ENCODE measurements around the gene NEK7. TPM values are rescaled to one million over a fixed set of nuclear protein-coding genes. Genes with fewer than 3 reads are reported as not detected.

The NEK7 gene
- total RNA-seq, 4 donors from 2014 or later: 50.4 to 71.6 (median 57.3) TPM

DNA sequence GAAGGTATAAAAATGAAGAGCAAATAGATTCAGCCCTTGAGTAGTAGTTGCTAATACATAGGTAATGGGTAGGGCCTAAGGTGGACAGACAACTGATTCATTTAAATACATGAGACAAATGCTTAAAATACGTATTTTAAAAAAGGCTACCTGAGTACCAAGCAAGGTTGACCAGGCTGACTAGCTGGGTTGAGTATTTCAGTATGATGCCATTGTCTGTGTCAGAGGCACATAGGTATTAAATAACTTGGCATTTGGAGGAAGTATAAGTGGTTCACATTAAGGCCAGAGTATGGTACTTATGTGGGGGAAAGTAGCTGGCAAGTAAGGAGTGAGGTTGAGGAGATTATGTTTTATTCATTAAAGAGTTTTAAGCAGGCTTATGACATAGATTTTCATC lies 19.4 kb downstream of the NEK7 start:
- TF ChIP-seq, protein P1, sequence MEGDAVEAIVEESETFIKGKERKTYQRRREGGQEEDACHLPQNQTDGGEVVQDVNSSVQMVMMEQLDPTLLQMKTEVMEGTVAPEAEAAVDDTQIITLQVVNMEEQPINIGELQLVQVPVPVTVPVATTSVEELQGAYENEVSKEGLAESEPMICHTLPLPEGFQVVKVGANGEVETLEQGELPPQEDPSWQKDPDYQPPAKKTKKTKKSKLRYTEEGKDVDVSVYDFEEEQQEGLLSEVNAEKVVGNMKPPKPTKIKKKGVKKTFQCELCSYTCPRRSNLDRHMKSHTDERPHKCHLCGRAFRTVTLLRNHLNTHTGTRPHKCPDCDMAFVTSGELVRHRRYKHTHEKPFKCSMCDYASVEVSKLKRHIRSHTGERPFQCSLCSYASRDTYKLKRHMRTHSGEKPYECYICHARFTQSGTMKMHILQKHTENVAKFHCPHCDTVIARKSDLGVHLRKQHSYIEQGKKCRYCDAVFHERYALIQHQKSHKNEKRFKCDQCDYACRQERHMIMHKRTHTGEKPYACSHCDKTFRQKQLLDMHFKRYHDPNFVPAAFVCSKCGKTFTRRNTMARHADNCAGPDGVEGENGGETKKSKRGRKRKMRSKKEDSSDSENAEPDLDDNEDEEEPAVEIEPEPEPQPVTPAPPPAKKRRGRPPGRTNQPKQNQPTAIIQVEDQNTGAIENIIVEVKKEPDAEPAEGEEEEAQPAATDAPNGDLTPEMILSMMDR (IDR thresholded peaks at IDR 0.05): no peak
- no peak for TF ChIP-seq POLR2A (IDR thresholded peaks at IDR 0.05)
- no peak overlapping the region for H3K4me3 ChIP-seq (ENCODE audit: low read depth, poor library complexity, severe bottlenecking)
- WGBS, 2 donors: 72 to 97% methylated on average over 1 of the region's 1 CpG
- no peak for DNase-seq (ENCODE audit: low spot score in 2 of 2)
- intact Hi-C loops (cut with DNase I; ENCODE audit: low total_unique reads): loop anchor here (10.0 kb wide), 1 partner anchor 69 kb away; no protein-coding TSS in a partner anchor

DNA sequence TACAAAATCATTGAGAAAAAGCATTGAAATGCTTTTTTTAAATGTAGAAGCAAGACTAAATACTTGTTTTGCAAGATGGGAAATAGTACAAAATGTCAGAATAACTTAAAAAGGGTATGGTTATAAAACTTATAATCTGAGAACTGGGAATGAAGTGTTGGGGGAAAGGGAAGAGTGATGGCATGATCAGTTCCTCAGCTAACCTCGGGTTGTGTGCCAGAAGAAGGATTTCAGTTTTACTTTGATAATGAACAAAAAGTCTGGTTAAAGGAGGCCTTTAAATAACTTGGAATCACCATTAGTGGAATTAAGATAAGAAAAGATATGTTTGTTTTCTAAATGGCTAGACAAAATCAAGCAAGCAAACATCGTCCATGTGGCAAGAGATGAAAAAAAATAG lies 20.7 kb downstream of the NEK7 start:
- intact Hi-C loops (cut with DNase I; ENCODE audit: low total_unique reads): loop anchor here (10.0 kb wide), 1 partner anchor 67 kb away; no protein-coding TSS in a partner anchor
- no peak for DNase-seq (ENCODE audit: low spot score in 2 of 2)
- TF ChIP-seq POLR2A (IDR thresholded peaks at IDR 0.05): no peak
- TF ChIP-seq, protein P1 (IDR thresholded peaks at IDR 0.05): no peak
- WGBS, 2 donors: 47 to 61% methylated on average over 2 of the region's 2 CpGs
- no peak overlapping the region for H3K4me3 ChIP-seq (ENCODE audit: low read depth, poor library complexity, severe bottlenecking)

DNA sequence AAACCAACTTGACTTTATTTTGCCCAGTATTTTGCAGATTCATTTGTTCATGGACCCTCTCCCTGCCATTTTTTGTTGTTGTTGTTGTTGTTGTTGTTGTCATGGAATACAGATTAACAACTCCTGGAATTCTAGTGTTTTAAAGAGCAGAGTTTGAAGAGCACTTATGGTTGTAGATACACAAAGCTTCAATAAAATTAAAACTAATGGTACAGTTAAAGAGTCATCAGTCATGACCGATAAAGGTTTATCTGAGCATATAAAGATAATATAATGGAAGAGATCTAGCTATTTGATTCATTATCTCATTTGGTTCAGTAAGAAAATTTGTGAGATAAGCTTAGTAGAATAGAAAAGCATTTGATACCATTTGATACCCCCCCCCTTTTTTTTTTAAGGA lies 21.8 kb downstream of the NEK7 start:
- no peak overlapping the region for H3K4me3 ChIP-seq (ENCODE audit: low read depth, poor library complexity, severe bottlenecking)
- no peak for TF ChIP-seq POLR2A (IDR thresholded peaks at IDR 0.05)
- TF ChIP-seq, protein P1 (IDR thresholded peaks at IDR 0.05): no peak
- 91 to 93% methylated on average over 1 of the region's 1 CpG for WGBS, 2 donors
- no peak for DNase-seq (ENCODE audit: low spot score in 2 of 2)
- intact Hi-C loops (cut with DNase I; ENCODE audit: low total_unique reads): loop anchor here (10.0 kb wide), 1 partner anchor 66 kb away; no protein-coding TSS in a partner anchor

DNA sequence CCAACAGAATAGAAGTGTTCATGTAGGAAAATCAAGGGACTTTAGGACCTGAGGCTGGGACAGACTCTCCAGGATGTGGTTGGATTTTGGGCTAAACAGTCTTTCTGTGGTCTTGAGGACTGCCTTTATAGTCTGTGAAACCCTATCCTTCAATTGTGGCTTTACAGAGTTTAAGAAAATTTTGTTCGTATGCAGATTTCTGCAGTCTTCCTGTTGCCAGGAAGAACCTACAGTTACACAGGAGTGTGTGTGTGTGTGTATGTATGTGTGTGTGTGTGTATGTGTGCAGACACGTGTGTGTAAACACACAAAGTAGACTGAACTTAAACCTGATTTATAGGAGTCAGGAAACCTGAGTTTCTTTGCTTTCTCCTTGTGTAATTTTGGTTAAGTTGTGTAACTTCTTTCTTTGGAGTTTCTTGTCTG lies 22.8 kb downstream of the NEK7 start:
- intact Hi-C loops (cut with DNase I; ENCODE audit: low total_unique reads): loop anchor here (10.0 kb wide), 1 partner anchor 65 kb away; no protein-coding TSS in a partner anchor
- no peak overlapping the region for H3K4me3 ChIP-seq (ENCODE audit: low read depth, poor library complexity, severe bottlenecking)
- TF ChIP-seq POLR2A (IDR thresholded peaks at IDR 0.05): no peak
- TF ChIP-seq, protein P1 (IDR thresholded peaks at IDR 0.05): no peak
- 23 to 26% methylated on average over 2 of the region's 2 CpGs for WGBS, 2 donors
- no peak for DNase-seq (ENCODE audit: low spot score in 2 of 2)

DNA sequence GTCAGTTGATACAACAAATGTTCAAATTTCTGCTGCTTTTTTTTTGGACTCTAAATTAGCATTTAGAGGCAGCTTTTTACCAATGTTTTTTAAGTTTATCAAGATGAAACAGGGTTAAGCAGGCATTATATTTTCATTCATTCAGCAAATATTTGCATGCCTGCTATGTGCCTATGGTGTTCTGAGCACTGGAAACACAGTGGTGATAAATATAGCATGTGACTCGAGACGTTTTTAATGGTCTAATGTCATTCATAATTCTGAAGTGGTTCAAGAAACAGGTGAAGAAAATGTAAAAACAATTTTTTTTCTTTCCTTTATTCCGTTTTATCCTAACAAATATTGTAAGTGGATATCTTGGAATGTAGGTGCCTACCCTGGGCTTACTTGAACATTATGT lies 26.8 kb downstream of the NEK7 start:
- no peak for DNase-seq (ENCODE audit: low spot score in 2 of 2)
- WGBS, 2 donors: 81 to 84% methylated on average over 3 of the region's 3 CpGs
- intact Hi-C loops (cut with DNase I; ENCODE audit: low total_unique reads): no loop called here
- no peak overlapping the region for H3K4me3 ChIP-seq (ENCODE audit: low read depth, poor library complexity, severe bottlenecking)
- TF ChIP-seq, protein P1 (IDR thresholded peaks at IDR 0.05): no peak
- no peak for TF ChIP-seq POLR2A (IDR thresholded peaks at IDR 0.05)

DNA sequence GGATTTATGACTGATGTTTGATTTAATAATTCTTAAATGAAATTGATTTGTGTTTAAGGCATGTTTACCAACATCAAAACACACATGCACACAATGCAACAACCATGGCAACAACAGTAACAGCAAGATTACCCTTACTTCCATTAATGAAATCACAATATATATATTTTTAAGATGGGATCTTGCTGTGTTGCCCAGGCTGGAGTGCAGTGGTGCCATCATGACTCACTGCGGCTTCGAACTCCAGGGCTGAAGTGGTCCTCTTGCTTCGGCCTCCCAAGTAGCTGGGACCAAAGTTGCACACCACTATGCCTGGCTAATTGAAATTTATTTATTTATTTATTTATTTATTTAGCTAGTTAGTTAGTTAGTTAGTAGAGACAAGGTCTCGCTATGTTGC lies 27.7 kb downstream of the NEK7 start:
- whole genome bisulfite sequencing, 2 donors: 98 to 99% methylated on average over 4 of the region's 4 CpGs
- no peak overlapping the region for H3K4me3 ChIP-seq (ENCODE audit: low read depth, poor library complexity, severe bottlenecking)
- TF ChIP-seq, protein P1 (IDR thresholded peaks at IDR 0.05): no peak
- no peak for TF ChIP-seq POLR2A (IDR thresholded peaks at IDR 0.05)
- intact Hi-C loops (cut with DNase I; ENCODE audit: low total_unique reads): no loop called here
- no peak for DNase-seq (ENCODE audit: low spot score in 2 of 2)

Data from lower leg skin (tissue), 4 donors.